Erythroblast (primary cell): ENCODE data around the gene TCF7L2.

Experiments
- GATA1 ChIP-seq: IDR thresholded peaks from 2 replicates; pipeline ENCODE4 v1.6.1; 2011; ENCODE audit warnings: low read depth, mild to moderate bottlenecking, control low read depth, low read length, moderate library complexity
- POLR2A ChIP-seq: IDR thresholded peaks from 2 replicates; pipeline ENCODE4 v1.6.1; 2011; ENCODE audit warnings: mild to moderate bottlenecking, low read length

DNA sequence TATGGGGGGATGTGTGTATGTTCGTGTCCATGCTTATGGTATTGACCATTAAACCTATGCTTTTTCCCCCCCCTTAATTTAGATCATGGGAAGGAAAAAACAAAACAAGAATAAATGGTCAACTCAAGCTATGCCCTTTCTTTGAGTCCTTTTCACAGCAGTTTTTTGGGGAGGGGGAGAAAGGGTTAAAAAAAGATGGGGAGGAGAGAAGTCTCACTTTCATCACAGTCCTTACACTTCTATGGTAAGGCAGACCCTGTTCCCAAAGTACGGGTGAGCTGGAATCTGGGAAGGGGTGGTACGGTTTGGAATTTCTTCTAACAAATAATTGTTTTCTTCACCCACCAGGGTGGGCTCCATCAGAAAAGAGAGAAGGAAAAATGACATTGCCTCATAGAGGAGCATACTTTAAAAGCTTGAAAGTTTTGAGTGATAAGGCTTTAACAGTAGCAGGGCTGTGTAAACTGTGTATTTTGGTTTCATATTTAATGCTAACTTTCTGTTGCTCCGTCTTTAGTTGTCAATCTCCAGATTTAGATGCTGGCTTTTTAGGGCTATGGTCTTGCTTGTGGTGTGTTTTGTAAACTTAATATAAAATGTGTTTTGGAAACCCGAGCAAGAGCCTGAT is 180.1 kb downstream of the TCF7L2 start:
- TF ChIP-seq POLR2A (no peak), GATA1 (no peak)
